GM20000 (cell line): ENCODE results near the gene CTNND2.

Experiments used
- DNase-seq: peaks from one replicate; pipeline ENCODE4 v3.0.0; 2012; ENCODE audit warnings: low spot score
- TF ChIP-seq, protein P1 (sequence below): IDR thresholded peaks from 2 replicates; pipeline ENCODE4 v1.5.1; 2012; ENCODE audit warnings: mild to moderate bottlenecking, control low read depth; ENCODE audit errors: extremely low read depth, missing control alignments

The CTNND2 gene

DNA sequence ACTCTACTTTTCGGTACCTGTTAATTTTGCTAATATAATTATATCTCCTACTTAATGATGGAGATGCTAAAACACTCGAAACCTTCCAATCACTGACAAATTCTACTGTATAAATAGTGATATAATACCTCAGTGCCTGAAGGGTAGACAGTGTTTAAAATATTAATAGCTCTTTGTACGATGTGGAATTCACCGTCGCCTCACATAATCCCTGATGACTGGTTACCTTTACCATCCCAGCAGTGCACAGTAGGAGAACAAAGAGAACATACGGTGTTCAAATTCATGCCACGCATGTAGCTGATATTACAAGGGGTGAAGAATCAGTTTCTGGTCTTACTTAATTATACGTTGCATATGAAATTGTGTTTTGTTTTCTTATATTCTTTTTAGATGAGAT lies 506.7 kb downstream of the CTNND2 start:
- TF ChIP-seq, protein P1, sequence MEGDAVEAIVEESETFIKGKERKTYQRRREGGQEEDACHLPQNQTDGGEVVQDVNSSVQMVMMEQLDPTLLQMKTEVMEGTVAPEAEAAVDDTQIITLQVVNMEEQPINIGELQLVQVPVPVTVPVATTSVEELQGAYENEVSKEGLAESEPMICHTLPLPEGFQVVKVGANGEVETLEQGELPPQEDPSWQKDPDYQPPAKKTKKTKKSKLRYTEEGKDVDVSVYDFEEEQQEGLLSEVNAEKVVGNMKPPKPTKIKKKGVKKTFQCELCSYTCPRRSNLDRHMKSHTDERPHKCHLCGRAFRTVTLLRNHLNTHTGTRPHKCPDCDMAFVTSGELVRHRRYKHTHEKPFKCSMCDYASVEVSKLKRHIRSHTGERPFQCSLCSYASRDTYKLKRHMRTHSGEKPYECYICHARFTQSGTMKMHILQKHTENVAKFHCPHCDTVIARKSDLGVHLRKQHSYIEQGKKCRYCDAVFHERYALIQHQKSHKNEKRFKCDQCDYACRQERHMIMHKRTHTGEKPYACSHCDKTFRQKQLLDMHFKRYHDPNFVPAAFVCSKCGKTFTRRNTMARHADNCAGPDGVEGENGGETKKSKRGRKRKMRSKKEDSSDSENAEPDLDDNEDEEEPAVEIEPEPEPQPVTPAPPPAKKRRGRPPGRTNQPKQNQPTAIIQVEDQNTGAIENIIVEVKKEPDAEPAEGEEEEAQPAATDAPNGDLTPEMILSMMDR = no peak
- no peak for DNase-seq

DNA sequence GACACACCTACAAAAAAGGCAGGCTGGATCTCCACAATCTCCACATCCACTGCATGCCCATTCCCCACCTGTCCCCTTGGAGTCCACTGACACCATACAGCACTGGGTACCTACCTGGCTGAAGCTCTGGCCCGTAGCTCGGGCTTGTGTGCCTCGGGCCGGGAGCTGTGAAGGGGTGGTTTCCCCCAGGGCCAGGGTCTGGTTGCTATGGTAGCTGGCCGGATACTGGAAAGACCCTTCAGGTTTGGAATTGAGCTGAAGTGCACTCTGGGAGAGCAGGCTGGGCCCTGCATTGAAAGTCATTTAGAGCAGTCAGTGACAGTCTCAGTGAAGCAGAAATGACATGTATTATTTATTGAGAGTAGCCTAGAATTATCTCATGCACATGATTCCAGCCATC lies 507.3 kb downstream of the CTNND2 start:
- DNase-seq = no peak
- TF ChIP-seq, protein P1 = no peak

DNA sequence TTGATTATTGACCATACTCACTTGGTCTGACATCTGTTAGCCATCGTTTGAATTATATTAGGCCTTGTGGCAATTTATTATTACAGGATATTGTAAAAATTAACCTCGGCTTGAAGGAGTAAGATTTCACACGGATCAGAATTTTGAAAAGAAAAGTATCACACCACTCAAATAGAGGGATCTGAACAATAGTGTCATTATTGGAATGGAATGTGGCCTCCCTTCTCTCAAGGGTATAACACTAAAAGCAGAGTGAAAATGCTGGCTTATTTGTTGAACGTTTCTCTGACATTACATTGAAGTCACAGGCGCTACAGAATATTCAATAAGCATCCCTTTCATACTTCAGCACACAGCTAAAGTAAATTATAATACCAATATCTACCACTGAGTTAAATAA lies 509.3 kb downstream of the CTNND2 start:
- TF ChIP-seq, protein P1 = no peak
- DNase-seq = no peak

DNA sequence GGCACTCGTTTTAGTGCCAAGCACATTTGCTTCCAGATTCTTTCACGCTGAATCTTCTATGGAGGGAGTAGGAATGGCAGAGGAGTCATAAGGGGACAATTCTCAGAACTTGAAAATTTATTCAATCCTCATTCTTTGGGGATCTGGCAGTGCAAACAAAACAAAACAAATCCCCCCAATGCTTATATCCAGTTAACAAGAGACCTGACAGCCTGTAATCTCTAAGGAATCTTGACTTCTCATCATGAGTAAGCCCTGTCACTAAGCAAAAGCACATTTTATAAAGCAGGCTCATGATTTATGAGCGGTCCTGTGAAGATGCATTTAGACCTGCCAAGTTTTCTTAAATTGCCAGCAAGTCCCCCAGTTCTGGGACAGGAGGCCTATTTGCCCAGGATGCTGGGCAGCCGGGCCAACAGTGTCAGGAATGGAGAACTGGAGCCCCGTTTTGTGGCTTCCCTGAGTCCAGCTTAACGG lies 513.9 kb downstream of the CTNND2 start:
- DNase-seq = no peak
- TF ChIP-seq, protein P1 = no peak

DNA sequence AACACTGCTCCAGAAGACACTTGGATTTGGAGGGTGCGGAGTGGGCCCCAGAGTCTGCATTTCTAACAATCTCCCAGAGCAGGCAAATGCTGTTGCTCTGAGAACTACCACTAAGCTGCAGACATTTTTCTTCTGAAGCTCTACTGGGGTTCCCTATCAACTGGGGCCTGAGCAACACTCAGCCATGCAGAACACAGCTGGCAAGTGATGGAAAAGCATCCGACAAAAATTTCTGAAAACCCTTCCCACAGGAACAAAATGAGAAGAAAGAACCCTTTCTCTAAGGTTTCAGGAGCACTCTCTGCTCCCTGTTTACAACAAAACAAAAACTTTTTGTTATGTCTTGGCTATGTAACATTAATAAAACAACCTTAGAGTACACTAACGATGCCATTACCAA lies 516.9 kb downstream of the CTNND2 start:
- TF ChIP-seq, protein P1 = no peak
- no peak for DNase-seq

DNA sequence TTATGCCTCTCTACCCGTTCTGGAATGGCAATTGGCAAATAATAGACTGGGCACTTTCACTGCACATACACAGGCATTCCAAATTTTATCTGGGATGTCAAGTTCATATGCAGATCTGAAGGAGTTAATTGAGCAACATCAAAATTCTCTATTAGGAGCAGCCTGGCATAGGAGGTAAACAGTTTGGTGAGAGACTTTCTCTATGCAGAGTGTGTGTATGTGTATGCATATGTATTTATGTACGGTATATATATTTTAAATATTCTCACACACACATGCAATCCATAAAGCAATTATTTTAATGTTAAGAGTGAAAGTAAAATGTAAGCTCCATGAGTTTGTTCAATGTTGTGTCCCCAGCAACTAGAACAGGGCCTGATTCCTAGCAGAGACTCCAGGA lies 517.8 kb downstream of the CTNND2 start:
- TF ChIP-seq, protein P1 = no peak
- DNase-seq = no peak

DNA sequence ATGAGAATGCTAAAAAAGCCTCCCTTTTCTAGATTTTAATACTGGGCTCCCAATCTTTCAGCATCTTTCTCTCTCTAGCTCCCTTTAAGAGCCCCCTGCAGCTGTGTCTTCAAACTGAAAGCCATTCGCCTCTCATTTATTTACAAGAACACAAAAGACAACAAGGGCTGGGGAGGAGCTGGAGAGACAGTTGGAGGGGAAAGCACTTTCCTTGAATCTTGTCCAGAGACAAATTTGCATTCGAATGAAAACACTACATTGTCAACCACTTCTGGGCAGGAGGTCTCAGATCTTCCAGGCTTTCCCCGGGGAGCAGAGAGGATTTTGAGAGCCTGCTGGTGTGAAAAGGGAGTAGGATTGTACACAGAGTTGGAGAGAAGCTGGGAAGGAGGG lies 518.3 kb downstream of the CTNND2 start:
- TF ChIP-seq, protein P1 = no peak
- no peak for DNase-seq
